PFSK-1 (cell line): Measurements from ENCODE around the gene XRCC4.

Experiments used
- POLR2AphosphoS5 ChIP-seq: IDR thresholded peaks from 2 replicates; pipeline ENCODE4 v1.6.1; 2012; ENCODE audit warnings: low read depth, mild to moderate bottlenecking, control low read depth, low read length, moderate library complexity
- TAF1 ChIP-seq: IDR thresholded peaks from 2 replicates; pipeline ENCODE4 v1.6.1; 2012; ENCODE audit warnings: low read length, control low read depth, borderline replicate concordance; ENCODE audit not compliant: insufficient read depth
- TF ChIP-seq, protein P1 (sequence below), 2 experiments: IDR thresholded peaks; 2 replicates each; pipeline versions ENCODE4 v1.6.1 to v1.8.0; 2011 to 2012; ENCODE audit warnings: low read depth in 2 of 2, low read length in 2 of 2, control low read depth in 1 of 2, inconsistent platforms in 1 of 2, mild to moderate bottlenecking in 1 of 2, moderate library complexity in 1 of 2; ENCODE audit not compliant: insufficient read depth in 1 of 2

DNA sequence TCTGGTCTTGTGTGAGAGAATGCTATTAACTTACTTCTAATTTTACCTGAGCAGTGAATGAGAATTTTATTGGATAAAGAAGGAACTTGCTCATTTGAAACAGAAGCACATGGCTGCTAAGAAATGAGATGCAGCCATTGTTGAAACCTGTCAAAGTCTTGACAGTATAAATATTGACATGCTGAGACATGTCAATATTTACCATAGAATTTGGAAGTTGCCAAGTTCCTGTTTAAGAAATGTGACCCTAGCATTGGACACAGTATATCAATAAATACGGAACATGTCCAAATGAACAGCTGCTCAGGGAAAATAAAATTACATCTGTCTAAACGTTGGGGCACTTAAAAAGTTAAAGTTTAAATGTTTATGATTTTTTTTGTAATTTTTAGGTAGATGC, 7.8 kb downstream of the XRCC4 start:
- TF ChIP-seq TAF1, result no peak
- TF ChIP-seq, protein P1, sequence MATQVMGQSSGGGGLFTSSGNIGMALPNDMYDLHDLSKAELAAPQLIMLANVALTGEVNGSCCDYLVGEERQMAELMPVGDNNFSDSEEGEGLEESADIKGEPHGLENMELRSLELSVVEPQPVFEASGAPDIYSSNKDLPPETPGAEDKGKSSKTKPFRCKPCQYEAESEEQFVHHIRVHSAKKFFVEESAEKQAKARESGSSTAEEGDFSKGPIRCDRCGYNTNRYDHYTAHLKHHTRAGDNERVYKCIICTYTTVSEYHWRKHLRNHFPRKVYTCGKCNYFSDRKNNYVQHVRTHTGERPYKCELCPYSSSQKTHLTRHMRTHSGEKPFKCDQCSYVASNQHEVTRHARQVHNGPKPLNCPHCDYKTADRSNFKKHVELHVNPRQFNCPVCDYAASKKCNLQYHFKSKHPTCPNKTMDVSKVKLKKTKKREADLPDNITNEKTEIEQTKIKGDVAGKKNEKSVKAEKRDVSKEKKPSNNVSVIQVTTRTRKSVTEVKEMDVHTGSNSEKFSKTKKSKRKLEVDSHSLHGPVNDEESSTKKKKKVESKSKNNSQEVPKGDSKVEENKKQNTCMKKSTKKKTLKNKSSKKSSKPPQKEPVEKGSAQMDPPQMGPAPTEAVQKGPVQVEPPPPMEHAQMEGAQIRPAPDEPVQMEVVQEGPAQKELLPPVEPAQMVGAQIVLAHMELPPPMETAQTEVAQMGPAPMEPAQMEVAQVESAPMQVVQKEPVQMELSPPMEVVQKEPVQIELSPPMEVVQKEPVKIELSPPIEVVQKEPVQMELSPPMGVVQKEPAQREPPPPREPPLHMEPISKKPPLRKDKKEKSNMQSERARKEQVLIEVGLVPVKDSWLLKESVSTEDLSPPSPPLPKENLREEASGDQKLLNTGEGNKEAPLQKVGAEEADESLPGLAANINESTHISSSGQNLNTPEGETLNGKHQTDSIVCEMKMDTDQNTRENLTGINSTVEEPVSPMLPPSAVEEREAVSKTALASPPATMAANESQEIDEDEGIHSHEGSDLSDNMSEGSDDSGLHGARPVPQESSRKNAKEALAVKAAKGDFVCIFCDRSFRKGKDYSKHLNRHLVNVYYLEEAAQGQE (IDR thresholded peaks at IDR 0.05; ENCODE audit: insufficient read depth in 1 of 2, low read depth in 2 of 2, low read length in 2 of 2), result no peak
- no peak for TF ChIP-seq POLR2AphosphoS5
